ENCODE results near the gene ZNF830.

DNA sequence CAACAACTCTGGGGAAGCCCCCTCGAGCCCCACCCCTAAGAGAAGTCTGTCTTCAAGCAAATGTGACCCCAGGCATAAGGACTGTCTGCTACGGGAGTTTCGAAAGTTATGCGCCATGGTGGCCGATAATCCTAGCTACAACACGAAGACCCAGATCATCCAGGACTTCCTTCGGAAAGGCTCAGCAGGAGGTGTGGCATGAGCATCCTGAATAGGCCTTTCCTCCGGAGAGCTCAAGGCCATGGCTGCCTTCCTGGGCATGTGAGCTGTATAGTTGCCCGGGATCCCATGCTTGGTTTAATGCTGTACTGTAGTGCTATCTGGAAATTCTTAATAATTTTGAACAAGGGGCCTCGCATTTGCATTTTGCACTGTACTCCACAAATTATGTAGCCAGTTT, 28.1 kb downstream of the ZNF830 start:
- TF ChIP-seq, protein P1, sequence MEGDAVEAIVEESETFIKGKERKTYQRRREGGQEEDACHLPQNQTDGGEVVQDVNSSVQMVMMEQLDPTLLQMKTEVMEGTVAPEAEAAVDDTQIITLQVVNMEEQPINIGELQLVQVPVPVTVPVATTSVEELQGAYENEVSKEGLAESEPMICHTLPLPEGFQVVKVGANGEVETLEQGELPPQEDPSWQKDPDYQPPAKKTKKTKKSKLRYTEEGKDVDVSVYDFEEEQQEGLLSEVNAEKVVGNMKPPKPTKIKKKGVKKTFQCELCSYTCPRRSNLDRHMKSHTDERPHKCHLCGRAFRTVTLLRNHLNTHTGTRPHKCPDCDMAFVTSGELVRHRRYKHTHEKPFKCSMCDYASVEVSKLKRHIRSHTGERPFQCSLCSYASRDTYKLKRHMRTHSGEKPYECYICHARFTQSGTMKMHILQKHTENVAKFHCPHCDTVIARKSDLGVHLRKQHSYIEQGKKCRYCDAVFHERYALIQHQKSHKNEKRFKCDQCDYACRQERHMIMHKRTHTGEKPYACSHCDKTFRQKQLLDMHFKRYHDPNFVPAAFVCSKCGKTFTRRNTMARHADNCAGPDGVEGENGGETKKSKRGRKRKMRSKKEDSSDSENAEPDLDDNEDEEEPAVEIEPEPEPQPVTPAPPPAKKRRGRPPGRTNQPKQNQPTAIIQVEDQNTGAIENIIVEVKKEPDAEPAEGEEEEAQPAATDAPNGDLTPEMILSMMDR (IDR thresholded peaks at IDR 0.05) = no peak
- TF ChIP-seq POLR2A (IDR thresholded peaks at IDR 0.05) (no peak), EP300 (IDR thresholded peaks at IDR 0.05) (no peak)

All from ovary (tissue), 3 donors.